H9 (cell line): ENCODE data around the gene PRKAG2. TPM values are rescaled to one million over a fixed set of nuclear protein-coding genes. Genes with fewer than 3 reads are reported as not detected.

Experiments used
- DNase-seq: peaks from one replicate; pipeline ENCODE4 v3.0.0-alpha.2; 2017
- H2AFZ ChIP-seq: one replicate; pipeline ENCODE4 v1.6.1; 2013; ENCODE audit warnings: mild to moderate bottlenecking, low read length, control low read depth, moderate library complexity
- H2AK5ac ChIP-seq: 2 replicates; pipeline ENCODE4 v1.6.1; 2013; ENCODE audit warnings: low read length, control low read depth, mixed read lengths; ENCODE audit not compliant: insufficient read length
- H2BK120ac ChIP-seq: one replicate; pipeline ENCODE4 v1.6.1; 2013; ENCODE audit warnings: low read depth, mild to moderate bottlenecking, low read length, control low read depth, inconsistent platforms; ENCODE audit not compliant: poor library complexity, severe bottlenecking
- H2BK12ac ChIP-seq: 2 replicates; pipeline ENCODE4 v1.6.1; 2013; ENCODE audit warnings: low read length, control low read depth, mixed read lengths, low read depth; ENCODE audit not compliant: insufficient read length
- H2BK15ac ChIP-seq: 2 replicates; pipeline ENCODE4 v1.6.1; 2013; ENCODE audit warnings: low read depth, low read length, control low read depth
- H2BK20ac ChIP-seq: one replicate; pipeline ENCODE4 v1.6.1; 2013; ENCODE audit warnings: low read depth, mild to moderate bottlenecking, low read length, control low read depth, inconsistent platforms; ENCODE audit not compliant: poor library complexity, severe bottlenecking
- H2BK5ac ChIP-seq: 2 replicates; pipeline ENCODE4 v1.6.1; 2013; ENCODE audit warnings: low read length, control low read depth, mixed read lengths; ENCODE audit not compliant: insufficient read length
- H3K14ac ChIP-seq: 2 replicates; pipeline ENCODE4 v1.6.1; 2013; ENCODE audit warnings: low read length, control low read depth; ENCODE audit not compliant: insufficient read depth
- H3K18ac ChIP-seq: 2 replicates; pipeline ENCODE4 v1.6.1; 2013; ENCODE audit warnings: low read depth, mild to moderate bottlenecking, mixed read lengths, low read length, control low read depth; ENCODE audit not compliant: insufficient read length
- H3K23ac ChIP-seq: 2 replicates; pipeline ENCODE4 v1.6.1; 2013; ENCODE audit warnings: low read length, control low read depth, mixed read lengths, low read depth; ENCODE audit not compliant: insufficient read length
- H3K23me2 ChIP-seq: 2 replicates; pipeline ENCODE4 v1.6.1; 2013; ENCODE audit warnings: low read depth, mild to moderate bottlenecking, mixed read lengths, low read length, control low read depth; ENCODE audit not compliant: insufficient read length, poor library complexity, severe bottlenecking
- H3K27ac ChIP-seq: 2 replicates; pipeline ENCODE4 v1.5.1; 2013; ENCODE audit warnings: low read length, control low read depth, mixed read lengths, low read depth; ENCODE audit not compliant: insufficient read length
- H3K27me3 ChIP-seq: 2 replicates; pipeline ENCODE4 v1.6.1; 2013; ENCODE audit warnings: low read length, control low read depth, inconsistent platforms; ENCODE audit not compliant: insufficient read depth
- H3K4ac ChIP-seq: 2 replicates; pipeline ENCODE4 v1.6.1; 2013; ENCODE audit warnings: low read depth, mild to moderate bottlenecking, control low read depth, inconsistent platforms, low read length, moderate library complexity
- H3K4me1 ChIP-seq: 2 replicates; pipeline ENCODE4 v1.6.1; 2013; ENCODE audit warnings: low read length, control low read depth, inconsistent platforms; ENCODE audit not compliant: insufficient read depth
- H3K4me2 ChIP-seq: 2 replicates; pipeline ENCODE4 v1.6.1; 2013; ENCODE audit warnings: low read length, control low read depth, mixed read lengths; ENCODE audit not compliant: insufficient read length, insufficient read depth
- H3K56ac ChIP-seq: 2 replicates; pipeline ENCODE4 v1.6.1; 2013; ENCODE audit warnings: low read depth, mild to moderate bottlenecking, mixed read lengths, low read length, control low read depth; ENCODE audit not compliant: insufficient read length
- H3K79me1 ChIP-seq: 2 replicates; pipeline ENCODE4 v1.6.1; 2013; ENCODE audit warnings: low read depth, mild to moderate bottlenecking, moderate library complexity, low read length, control low read depth, inconsistent platforms; ENCODE audit not compliant: insufficient read depth, poor library complexity, severe bottlenecking
- H3K79me2 ChIP-seq: 2 replicates; pipeline ENCODE4 v1.6.1; 2013; ENCODE audit warnings: low read length, control low read depth, inconsistent platforms; ENCODE audit not compliant: insufficient read depth
- H3K9ac ChIP-seq: 2 replicates; pipeline ENCODE4 v1.6.1; 2013; ENCODE audit warnings: low read length, control low read depth, mixed read lengths; ENCODE audit not compliant: insufficient read length; ENCODE audit errors: extremely low read depth
- H3K9me3 ChIP-seq: one replicate; pipeline ENCODE4 v1.6.1; 2013; ENCODE audit warnings: low read depth, low read length, inconsistent platforms; ENCODE audit not compliant: control insufficient read depth
- H3T11ph ChIP-seq: one replicate; pipeline ENCODE4 v1.6.1; 2013; ENCODE audit warnings: mild to moderate bottlenecking, low read length, control low read depth, inconsistent platforms
- H4K20me1 ChIP-seq: one replicate; pipeline ENCODE4 v1.6.1; 2013; ENCODE audit not compliant: control insufficient read depth, insufficient read length, insufficient read depth
- H4K5ac ChIP-seq: 2 replicates; pipeline ENCODE4 v1.6.1; 2013; ENCODE audit warnings: low read depth, mild to moderate bottlenecking, mixed read lengths, low read length, control low read depth; ENCODE audit not compliant: insufficient read length
- H4K8ac ChIP-seq: replicated peaks from 2 replicates; pipeline ENCODE4 v1.6.1; 2013; ENCODE audit warnings: low read length, control low read depth, mixed read lengths, low read depth; ENCODE audit not compliant: insufficient read length
- H4K91ac ChIP-seq: 2 replicates; pipeline ENCODE4 v1.6.1; 2013; ENCODE audit warnings: low read depth, mild to moderate bottlenecking, moderate library complexity, mixed read lengths, low read length, control low read depth; ENCODE audit not compliant: insufficient read length
- H3K27ac Mint-ChIP-seq, 3 experiments: 2 replicates in 2 of 3; 3 replicates in 1 of 3; pipeline ENCODE4 v1.8.0; 2020 to 2021; ENCODE audit warnings: mixed read lengths in 3 of 3, mild to moderate bottlenecking in 1 of 3, moderate library complexity in 1 of 3
- H3K27me3 Mint-ChIP-seq: 2 replicates; pipeline ENCODE4 v1.8.0; 2021; ENCODE audit warnings: low read depth, mild to moderate bottlenecking, moderate library complexity, mixed read lengths
- H3K36me3 Mint-ChIP-seq, 3 experiments: 2 replicates in 2 of 3; 3 replicates in 1 of 3; pipeline ENCODE4 v1.8.0; 2020 to 2021; ENCODE audit warnings: low read depth in 3 of 3, mixed read lengths in 3 of 3; ENCODE audit not compliant: insufficient read depth in 1 of 3
- H3K4me1 Mint-ChIP-seq, 2 experiments: 2 replicates each; pipeline ENCODE4 v1.8.0; 2020; ENCODE audit warnings: mixed read lengths in 2 of 2
- H3K4me3 Mint-ChIP-seq, 2 experiments: 2 replicates in 1 of 2; 3 replicates in 1 of 2; pipeline ENCODE4 v1.8.0; 2020 to 2021; ENCODE audit warnings: mild to moderate bottlenecking in 2 of 2, mixed read lengths in 2 of 2, moderate library complexity in 1 of 2
- H3K9me3 Mint-ChIP-seq, 2 experiments: 2 replicates in 1 of 2; 3 replicates in 1 of 2; pipeline ENCODE4 v1.8.0; 2020; ENCODE audit warnings: mild to moderate bottlenecking in 2 of 2, mixed read lengths in 2 of 2, moderate library complexity in 1 of 2
- CTCF ChIP-seq: fragments of 200-600 bp; sonication (generic); conservative IDR thresholded peaks from 3 replicates; pipeline ENCODE4 v1.8.0; 2021; ENCODE audit warnings: antibody characterized with exemption, mild to moderate bottlenecking
- WGBS: extraction: QIAGEN DNeasy Blood & Tissue Kit; methylation state at CpG from one replicate; pipeline ENCODE4 v1.1.7; 2013; ENCODE audit warnings: missing lambda C conversion rate, low lambda C conversion rate, mixed read lengths; ENCODE audit not compliant: insufficient read length; ENCODE audit errors: extremely low coverage; 5-methylcytosine and 5-hydroxymethylcytosine counted together
- total RNA-seq: library from RNA; stranded (reverse); gene quantifications from 2 replicates; pipeline ENCODE4 v1.2.1, GENCODE V29; 2021

Gene PRKAG2
- total RNA-seq, 1 experiment from 2014 or later: 11.8 TPM

DNA sequence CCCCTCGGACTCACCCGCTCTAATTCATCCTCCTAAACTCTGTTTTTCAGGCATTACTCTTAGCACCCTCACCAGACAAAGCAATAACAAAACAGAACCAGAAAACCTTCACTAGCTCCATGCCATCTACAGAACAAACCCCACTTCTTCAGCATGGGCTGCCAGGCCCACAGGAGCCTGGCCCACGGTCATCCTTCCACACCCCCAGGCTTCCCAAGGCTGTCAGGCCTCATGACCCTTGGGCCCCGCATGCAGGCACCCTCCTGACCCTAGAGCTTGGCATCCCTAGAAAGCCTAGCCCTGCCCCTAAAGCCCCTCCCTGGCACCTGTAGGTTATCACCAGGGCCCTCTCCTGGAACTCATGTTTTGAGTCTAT, 59.6 kb downstream of the PRKAG2 start:
- H4K5ac ChIP-seq: no peak overlapping the region
- no peak overlapping the region for H2AK5ac ChIP-seq
- H3K27ac ChIP-seq: no peak overlapping the region
- H2BK5ac ChIP-seq: no peak overlapping the region
- peaks cover 5% of the 10 kb centered on the region for H3K4me1 ChIP-seq
- peaks cover 4% of the 10 kb centered on the region for H3K23me2 ChIP-seq
- Mint-ChIP-seq H3K4me1 (peaks cover 32 to 45% of the 10 kb centered on the region in 2 experiments), H3K27ac (no peak overlapping the region), H3K27me3 (peaks cover 50% of the 10 kb centered on the region), H3K9me3 (no peaks in the 10 kb centered on the region), H3K36me3 (no peaks in the 10 kb centered on the region), H3K4me3 (no peak overlapping the region)
- no peak overlapping the region for H3K23ac ChIP-seq
- H2AFZ ChIP-seq: no peak overlapping the region
- H3K79me1 ChIP-seq: no peaks in the 10 kb centered on the region
- H3K56ac ChIP-seq: no peak overlapping the region
- H2BK12ac ChIP-seq: no peak overlapping the region
- no peak overlapping the region for H2BK15ac ChIP-seq
- H3K4ac ChIP-seq: no peak overlapping the region
- no peaks in the 10 kb centered on the region for H4K20me1 ChIP-seq
- H3K14ac ChIP-seq: no peak overlapping the region
- no peak overlapping the region for H4K8ac ChIP-seq
- WGBS: no CpG with 5 or more reads among the region's 4 CpGs
- DNase-seq: no peak
- no peaks in the 10 kb centered on the region for H3K79me2 ChIP-seq
- no peak overlapping the region for H2BK120ac ChIP-seq
- no peak overlapping the region for H2BK20ac ChIP-seq
- H4K91ac ChIP-seq: no peak overlapping the region
- no peak overlapping the region for H3K9ac ChIP-seq
- no peak overlapping the region for H3T11ph ChIP-seq
- H3K9me3 ChIP-seq: no peaks in the 10 kb centered on the region
- H3K18ac ChIP-seq: no peak overlapping the region
- H3K27me3 ChIP-seq: no peaks in the 10 kb centered on the region; the same call in 1 of the 2 replicates
- no peak for TF ChIP-seq CTCF
- no peak overlapping the region for H3K4me2 ChIP-seq
